NB4 (cell line): ENCODE results near the gene SYDE1.

Experiments
- POLR2A ChIP-seq: IDR thresholded peaks from 2 replicates; pipeline ENCODE4 v1.6.1; 2011; ENCODE audit warnings: mild to moderate bottlenecking; ENCODE audit not compliant: insufficient read length; ENCODE audit errors: extremely low read depth
- TF ChIP-seq, protein P1 (sequence below): IDR thresholded peaks from one replicate; pipeline ENCODE4 v1.5.1; 2012; ENCODE audit warnings: low read depth, low read length

DNA sequence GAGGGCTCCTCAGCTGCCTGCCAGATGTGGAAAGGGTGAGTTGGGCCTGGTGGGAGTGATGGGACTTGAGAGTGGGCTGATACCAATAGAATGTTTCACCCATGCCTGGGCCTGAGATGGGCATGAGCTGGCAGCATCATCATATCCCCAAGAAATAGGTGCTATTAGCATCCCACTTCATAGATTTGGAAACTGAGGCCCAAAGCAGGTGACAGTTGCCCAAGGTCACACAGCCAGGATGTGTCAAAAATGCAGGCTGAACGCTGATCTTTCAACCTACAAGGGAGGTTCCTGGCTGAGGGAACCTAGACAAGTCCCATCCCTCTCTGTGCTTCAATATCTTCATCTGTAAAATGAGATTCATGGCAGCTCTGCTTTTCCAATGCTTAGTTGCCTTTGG, 4.6 kb downstream of the SYDE1 start:
- TF ChIP-seq, protein P1, sequence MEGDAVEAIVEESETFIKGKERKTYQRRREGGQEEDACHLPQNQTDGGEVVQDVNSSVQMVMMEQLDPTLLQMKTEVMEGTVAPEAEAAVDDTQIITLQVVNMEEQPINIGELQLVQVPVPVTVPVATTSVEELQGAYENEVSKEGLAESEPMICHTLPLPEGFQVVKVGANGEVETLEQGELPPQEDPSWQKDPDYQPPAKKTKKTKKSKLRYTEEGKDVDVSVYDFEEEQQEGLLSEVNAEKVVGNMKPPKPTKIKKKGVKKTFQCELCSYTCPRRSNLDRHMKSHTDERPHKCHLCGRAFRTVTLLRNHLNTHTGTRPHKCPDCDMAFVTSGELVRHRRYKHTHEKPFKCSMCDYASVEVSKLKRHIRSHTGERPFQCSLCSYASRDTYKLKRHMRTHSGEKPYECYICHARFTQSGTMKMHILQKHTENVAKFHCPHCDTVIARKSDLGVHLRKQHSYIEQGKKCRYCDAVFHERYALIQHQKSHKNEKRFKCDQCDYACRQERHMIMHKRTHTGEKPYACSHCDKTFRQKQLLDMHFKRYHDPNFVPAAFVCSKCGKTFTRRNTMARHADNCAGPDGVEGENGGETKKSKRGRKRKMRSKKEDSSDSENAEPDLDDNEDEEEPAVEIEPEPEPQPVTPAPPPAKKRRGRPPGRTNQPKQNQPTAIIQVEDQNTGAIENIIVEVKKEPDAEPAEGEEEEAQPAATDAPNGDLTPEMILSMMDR: no peak
- TF ChIP-seq POLR2A: no peak
